HCT116 (cell line): ENCODE results near the gene ARFIP2. TPM values are rescaled to one million over a fixed set of nuclear protein-coding genes. Genes with fewer than 3 reads are reported as not detected.

Source experiments
- ATAC-seq: fragments of 200-7000 bp; cut with Tn5 transposase; 2 replicates; pipeline ENCODE4 v1.9.1; 2020; ENCODE audit warnings: mild to moderate bottlenecking, moderate library complexity
- BruUV-seq: library from RNA; stranded (reverse); fragments of 400-500 nt; replicated peaks from 2 replicates; lab custom pipeline; 2021; lab: Mats Ljungman, UMichigan
- CTCF ChIA-PET: fragments of 300-600 bp; sonication (Branson Sonifier 250); formaldehyde crosslinking; loops from one replicate; lab custom pipeline; 2021; ENCODE audit warnings: antibody characterized with exemption; lab: Charles Lee
- POLR2A ChIA-PET: fragments of 300-600, 350-600 bp; sonication (Branson Sonifier 250); formaldehyde crosslinking; loops from one replicate; lab custom pipeline; 2021; ENCODE audit warnings: antibody characterized with exemption; lab: Charles Lee
- RAD21 ChIA-PET, 2 experiments: fragments of 300-600 bp; sonication (Branson Sonifier 250); formaldehyde crosslinking; loops; one replicate each; lab custom pipeline; 2023; ENCODE audit warnings: low total read pairs in 2 of 2; ENCODE audit not compliant: uncharacterized antibody in 2 of 2, unreplicated experiment in 2 of 2, low non-redundant PET in 1 of 2; lab: Charles Lee
- DNase-seq: peaks from one replicate; pipeline ENCODE4 v3.0.0-alpha.2; 2010; ENCODE audit warnings: low read depth, low spot score
- H2AFZ ChIP-seq: fragments of 200-600 bp; shearing (Covaris generic), sonication (generic); 2 replicates; pipeline ENCODE4 v1.6.1; 2017; ENCODE audit warnings: low read depth, mixed run types, mixed read lengths, antibody characterized with exemption, low read length; ENCODE audit not compliant: poor library complexity, severe bottlenecking
- H3K27ac ChIP-seq: 2 replicates; pipeline ENCODE4 v1.5.1; 2012; ENCODE audit warnings: low read depth, low read length
- H3K27me3 ChIP-seq: fragments of 200-600 bp; sonication (generic); 2 replicates; pipeline ENCODE4 v1.6.1; 2016; ENCODE audit warnings: mixed run types, low read length, mixed read lengths; ENCODE audit not compliant: insufficient read depth
- H3K36me3 ChIP-seq, 2 experiments: fragments of 200-500 bp in 1 of 2; fragments of 200-600 bp in 1 of 2; sonication (Bioruptor generic) in 1 of 2; sonication (generic) in 1 of 2; 2 replicates each; pipeline versions ENCODE4 v1.5.1 to v1.6.1; 2014 to 2016; ENCODE audit warnings: low read length in 2 of 2, inconsistent platforms in 1 of 2, mixed read lengths in 1 of 2, mixed run types in 1 of 2; ENCODE audit not compliant: insufficient read depth in 2 of 2, control insufficient read depth in 1 of 2
- H3K4me1 ChIP-seq, 2 experiments: fragments of 200-600 bp in 1 of 2; sonication (generic) in 1 of 2; 2 replicates each; pipeline versions ENCODE4 v1.5.1 to v1.6.1; 2012 to 2017; ENCODE audit warnings: low read length in 2 of 2, inconsistent platforms in 1 of 2, mild to moderate bottlenecking in 1 of 2, mixed read lengths in 1 of 2, mixed run types in 1 of 2, moderate library complexity in 1 of 2; ENCODE audit not compliant: insufficient read depth in 2 of 2, control insufficient read depth in 1 of 2
- H3K4me2 ChIP-seq: fragments of 200-600 bp; sonication (generic); 2 replicates; pipeline ENCODE4 v1.6.1; 2017; ENCODE audit warnings: mixed run types, low read length, mixed read lengths
- H3K4me3 ChIP-seq, 2 experiments: fragments of 200-600 bp in 1 of 2; sonication (generic) in 1 of 2; replicated peaks in 1 of 2; 2 replicates each; pipeline ENCODE4 v1.5.1; 2011 to 2016; ENCODE audit warnings: low read length in 2 of 2, control low read depth in 1 of 2, low read depth in 1 of 2, mild to moderate bottlenecking in 1 of 2, mixed read lengths in 1 of 2, mixed run types in 1 of 2
- H3K79me2 ChIP-seq: fragments of 200-600 bp; sonication (generic); 2 replicates; pipeline ENCODE4 v1.6.1; 2017; ENCODE audit warnings: mild to moderate bottlenecking, mixed run types, low read length, moderate library complexity, mixed read lengths; ENCODE audit not compliant: insufficient read depth
- H3K9ac ChIP-seq: fragments of 200-600 bp; sonication (generic); 2 replicates; pipeline ENCODE4 v1.6.1; 2016; ENCODE audit warnings: low read length, mixed read lengths
- H3K9me2 ChIP-seq: fragments of 200-600 bp; sonication (generic), shearing (Covaris generic); 2 replicates; pipeline ENCODE4 v1.6.1; 2017; ENCODE audit warnings: mixed run types, mild to moderate bottlenecking, moderate library complexity; ENCODE audit not compliant: insufficient read depth
- H3K9me3 ChIP-seq, 2 experiments: fragments of 200-500 bp in 1 of 2; fragments of 200-600 bp in 1 of 2; sonication (Bioruptor generic) in 1 of 2; sonication (generic) in 1 of 2; 2 replicates each; pipeline ENCODE4 v1.6.1; 2014 to 2017; ENCODE audit warnings: low read length in 2 of 2, mixed read lengths in 2 of 2, inconsistent platforms in 1 of 2, low read depth in 1 of 2, mild to moderate bottlenecking in 1 of 2, mixed run types in 1 of 2, moderate library complexity in 1 of 2; ENCODE audit not compliant: control insufficient read depth in 1 of 2, insufficient read depth in 1 of 2
- H4K20me1 ChIP-seq: fragments of 200-600 bp; sonication (generic), shearing (Covaris generic); 2 replicates; pipeline ENCODE4 v1.6.1; 2017; ENCODE audit warnings: mixed run types, mild to moderate bottlenecking, moderate library complexity; ENCODE audit not compliant: insufficient read depth
- ATF3 ChIP-seq: IDR thresholded peaks from 2 replicates; pipeline ENCODE4 v1.6.1; 2012
- CEBPB ChIP-seq: IDR thresholded peaks from 2 replicates; pipeline ENCODE4 v1.6.1; 2012; ENCODE audit warnings: low read depth
- CTCF ChIP-seq, 3 experiments: fragments of 200-600 bp in 1 of 3; sonication (generic) in 1 of 3; IDR thresholded peaks in 2 of 3; conservative IDR thresholded peaks in 1 of 3; 2 replicates each; pipeline ENCODE4 v1.5.1; 2012 to 2017; ENCODE audit warnings: low read depth in 2 of 3, low read length in 2 of 3, antibody characterized with exemption in 1 of 3, borderline replicate concordance in 1 of 3, control low read depth in 1 of 3, mild to moderate bottlenecking in 1 of 3, mixed read lengths in 1 of 3, mixed run types in 1 of 3, moderate library complexity in 1 of 3; ENCODE audit not compliant: insufficient read depth in 1 of 3
- EGR1 ChIP-seq: IDR thresholded peaks from 2 replicates; pipeline ENCODE4 v1.6.1; 2012; ENCODE audit warnings: low read depth
- ELF1 ChIP-seq: IDR thresholded peaks from 2 replicates; pipeline ENCODE4 v1.6.1; 2012; ENCODE audit warnings: low read depth, borderline replicate concordance
- EZH2 ChIP-seq: fragments of 200-600 bp; sonication (generic); IDR thresholded peaks from 2 replicates; pipeline ENCODE4 v1.6.1; 2017; ENCODE audit warnings: antibody characterized with exemption, mixed run types
- EZH2phosphoT487 ChIP-seq: fragments of 200-600 bp; IDR thresholded peaks from 2 replicates; pipeline ENCODE4 v1.6.1; 2018; ENCODE audit warnings: antibody characterized with exemption, borderline replicate concordance
- FOSL1 ChIP-seq: IDR thresholded peaks from 2 replicates; pipeline ENCODE4 v1.6.1; 2012; ENCODE audit warnings: low read depth
- JUND ChIP-seq: IDR thresholded peaks from 2 replicates; pipeline ENCODE4 v1.6.1; 2012
- MAX ChIP-seq: IDR thresholded peaks from 2 replicates; pipeline ENCODE4 v1.6.1; 2012
- POLR2AphosphoS5 ChIP-seq: IDR thresholded peaks from 2 replicates; pipeline ENCODE4 v1.6.1; 2011; ENCODE audit warnings: mild to moderate bottlenecking, low read depth, low read length, moderate library complexity
- RAD21 ChIP-seq: IDR thresholded peaks from 2 replicates; pipeline ENCODE4 v1.6.1; 2012; ENCODE audit warnings: low read depth, mild to moderate bottlenecking
- SP1 ChIP-seq: IDR thresholded peaks from 2 replicates; pipeline ENCODE4 v1.6.1; 2012; ENCODE audit warnings: low read depth
- intact Hi-C: fragments of 100-400 bp; cut with micrococcal nuclease; formaldehyde crosslinking; loops from 2 replicates; pipeline ENCODE4 v1.10.0; 2022
- total RNA-seq: library from RNA; stranded (reverse); gene quantifications from one replicate; pipeline ENCODE4 v1.2.1, GENCODE V29; 2021; ENCODE audit not compliant: unreplicated experiment

The ARFIP2 gene
- total RNA-seq, 1 experiment from 2014 or later: 77.9 TPM

GRCh38 chr11:6498121-6498520, 17.0 kb upstream of the ARFIP2 start:
- BruUV-seq: no TSS peak
- Histone ChIP-seq H3K4me1 (peaks cover 0 to 4% of the 10 kb centered on the region in 2 experiments; a peak in 1 of 4 replicates), H3K36me3 (no peaks in the 10 kb centered on the region), H3K4me2 (no peak overlapping the region), H3K27me3 (no peaks in the 10 kb centered on the region), H2AFZ (no peak overlapping the region), H3K4me3 (no peak overlapping the region), H3K9me2 (no peaks in the 10 kb centered on the region), H4K20me1 (no peaks in the 10 kb centered on the region), H3K79me2 (no peaks in the 10 kb centered on the region), H3K9me3 (no peaks in the 10 kb centered on the region), H3K27ac (no peak overlapping the region), H3K9ac (no peak overlapping the region)
- ChIA-PET POLR2A (no interaction called here), CTCF (interaction anchor here (0.5 to 1.8 kb wide), 2 partner anchors 119 to 169 kb away, joined by 4 to 5 read pairs; no protein-coding TSS in a partner anchor), RAD21 (no interaction called here)
- no peak for DNase-seq
- no peak for ATAC-seq
- intact Hi-C loops: no loop called here
- TF ChIP-seq FOSL1 (no peak), CEBPB (no peak), POLR2AphosphoS5 (no peak), EZH2phosphoT487 (no peak), ATF3 (no peak), SP1 (no peak), RAD21 (no peak), EGR1 (no peak), CTCF (IDR thresholded peaks at IDR 0.05 in 2 of 3, conservative IDR thresholded peaks at IDR 0.05 in 1 of 3; ENCODE audit: borderline replicate concordance in 1 of 3, insufficient read depth in 1 of 3, low read depth in 2 of 3, low read length in 2 of 3) (no peak), MAX (no peak), EZH2 (no peak), JUND (no peak), ELF1 (no peak)
